A549 (cell line): Measurements from ENCODE around the gene TMEM120A. TPM values are rescaled to one million over a fixed set of nuclear protein-coding genes. Genes with fewer than 3 reads are reported as not detected.

Experiments
- ATAC-seq, 2 experiments: fragments of 200-7000 bp in 1 of 2; fragments of >200 bp in 1 of 2; cut with Nextera tagmentation in 1 of 2; cut with Tn5 transposase in 1 of 2; 3 replicates each; pipeline versions ENCODE4 v1.8.0 to v1.9.1; 2018 to 2020; ENCODE audit warnings: mild to moderate bottlenecking in 1 of 2, moderate library complexity in 1 of 2
- CTCF ChIA-PET: fragments of 300-600 bp; sonication (Branson Sonifier 250); formaldehyde crosslinking; extraction: SDS; loops from one replicate; lab custom pipeline; 2021; ENCODE audit warnings: antibody characterized with exemption, inconsistent platforms; lab: Yijun Ruan, JAX
- POLR2A ChIA-PET: fragments of 350-600 bp; formaldehyde crosslinking; extraction: SDS; loops from one replicate; lab custom pipeline; 2021; ENCODE audit warnings: antibody characterized with exemption, inconsistent platforms; lab: Yijun Ruan, JAX
- DNase-seq, 2 experiments: peaks; one replicate each; pipeline versions ENCODE4 v3.0.0 to v3.0.0-alpha.2; 2011 to 2016; ENCODE audit warnings: low read depth in 1 of 2, low spot score in 1 of 2
- FAIRE-seq: peaks from 2 replicates; lab custom pipeline; 2011; peaks lifted over from hg19 to GRCh38; lab: Jason Lieb, UNC
- H3K27ac ChIP-seq, 2 experiments: fragments of >200 bp; sonication (Bioruptor Twin); formaldehyde crosslinking; 3 replicates each; pipeline ENCODE4 v1.5.1; 2016 to 2017
- H3K4me1 ChIP-seq: fragments of >200 bp; sonication (Bioruptor Twin); formaldehyde crosslinking; 3 replicates; pipeline ENCODE4 v1.6.1; 2016
- H3K4me2 ChIP-seq: fragments of >200 bp; sonication (Bioruptor Twin); formaldehyde crosslinking; 3 replicates; pipeline ENCODE4 v1.6.1; 2016
- H3K4me3 ChIP-seq: fragments of >200 bp; sonication (Bioruptor Twin); formaldehyde crosslinking; 3 replicates; pipeline ENCODE4 v1.5.1; 2016
- H3K9me3 ChIP-seq: fragments of >200 bp; sonication (Bioruptor Twin); formaldehyde crosslinking; 3 replicates; pipeline ENCODE4 v1.6.1; 2016
- ATOH8 ChIP-seq: fragments of 250-450 bp; sonication (Bioruptor Pico); IDR thresholded peaks from 2 replicates; pipeline ENCODE4 v1.5.0; 2020; ENCODE audit warnings: low read depth, mild to moderate bottlenecking, moderate library complexity
- BCL3 ChIP-seq: fragments of >200 bp; sonication (Bioruptor Twin); formaldehyde crosslinking; IDR thresholded peaks from 3 replicates; pipeline ENCODE4 v1.6.1; 2016
- BHLHE40 ChIP-seq: IDR thresholded peaks from 2 replicates; pipeline ENCODE4 v1.6.1; 2012; ENCODE audit warnings: low read depth, low read length, inconsistent platforms
- CHD4 ChIP-seq: fragments of 200-600 bp; sonication (generic); IDR thresholded peaks from 2 replicates; pipeline ENCODE4 v1.6.1; 2016; ENCODE audit warnings: antibody characterized with exemption, mild to moderate bottlenecking, borderline replicate concordance
- CTCF ChIP-seq: fragments of >200 bp; sonication (Bioruptor Twin); formaldehyde crosslinking; IDR thresholded peaks from 3 replicates; pipeline ENCODE4 v1.5.1; 2016
- E2F6 ChIP-seq: IDR thresholded peaks from 2 replicates; pipeline ENCODE4 v1.6.1; 2012; ENCODE audit warnings: low read depth, borderline replicate concordance
- EHF ChIP-seq: fragments of 250-450 bp; sonication (Bioruptor Pico); IDR thresholded peaks from 2 replicates; pipeline ENCODE4 v1.5.0; 2020; ENCODE audit warnings: mild to moderate bottlenecking
- EHMT2 ChIP-seq: fragments of 200-600 bp; sonication (generic); IDR thresholded peaks from 2 replicates; pipeline ENCODE4 v1.6.1; 2016; ENCODE audit warnings: antibody characterized with exemption, low read depth, mild to moderate bottlenecking, moderate library complexity
- ELK1 ChIP-seq: fragments of 150-350 bp; IDR thresholded peaks from 2 replicates; pipeline ENCODE4 v1.6.1; 2014; ENCODE audit warnings: low read depth, mild to moderate bottlenecking, low read length
- EP300 ChIP-seq, 2 experiments: fragments of >200 bp; sonication (Bioruptor Twin); formaldehyde crosslinking; IDR thresholded peaks; 2 replicates in 1 of 2; 3 replicates in 1 of 2; pipeline ENCODE4 v1.6.1; 2016 to 2017
- FOSL2 ChIP-seq, 2 experiments: fragments of 450-650 bp in 1 of 2; fragments of >200 bp in 1 of 2; sonication (Bioruptor Twin) in 1 of 2; formaldehyde crosslinking; IDR thresholded peaks; 2 replicates each; pipeline versions ENCODE4 v1.5.0 to v1.6.1; 2016 to 2020; ENCODE audit warnings: mild to moderate bottlenecking in 1 of 2, moderate library complexity in 1 of 2
- HDAC2 ChIP-seq: fragments of 200-600 bp; sonication (generic); IDR thresholded peaks from 2 replicates; pipeline ENCODE4 v1.6.1; 2016
- HEYL ChIP-seq: fragments of 250-450 bp; sonication (Bioruptor Pico); IDR thresholded peaks from 2 replicates; pipeline ENCODE4 v1.8.0; 2021; ENCODE audit warnings: mild to moderate bottlenecking, moderate library complexity
- HMGXB4 ChIP-seq: fragments of 250-450 bp; sonication (Bioruptor Pico); IDR thresholded peaks from 2 replicates; pipeline ENCODE4 v1.5.0; 2021; ENCODE audit warnings: mild to moderate bottlenecking, moderate library complexity, borderline replicate concordance
- HOXA7 ChIP-seq: fragments of 250-450 bp; sonication (Bioruptor Pico); IDR thresholded peaks from 2 replicates; pipeline ENCODE4 v1.5.0; 2020; ENCODE audit warnings: mild to moderate bottlenecking, moderate library complexity
- HOXB13 ChIP-seq: fragments of 250-450 bp; sonication (Bioruptor Pico); IDR thresholded peaks from 2 replicates; pipeline ENCODE4 v1.5.0; 2020; ENCODE audit warnings: low read depth, mild to moderate bottlenecking, moderate library complexity
- JUN ChIP-seq, 2 experiments: fragments of >200 bp; sonication (Bioruptor Twin); formaldehyde crosslinking; IDR thresholded peaks; 2 replicates in 1 of 2; 3 replicates in 1 of 2; pipeline ENCODE4 v1.6.1; 2016 to 2017
- JUNB ChIP-seq: fragments of >200 bp; sonication (Bioruptor Twin); formaldehyde crosslinking; IDR thresholded peaks from 2 replicates; pipeline ENCODE4 v1.6.1; 2016
- KDM5A ChIP-seq: fragments of 200-600 bp; sonication (generic); IDR thresholded peaks from 2 replicates; pipeline ENCODE4 v1.6.1; 2016; ENCODE audit warnings: antibody characterized with exemption, mild to moderate bottlenecking
- MYC ChIP-seq: IDR thresholded peaks from 2 replicates; pipeline ENCODE4 v1.6.1; 2012; ENCODE audit warnings: mild to moderate bottlenecking, inconsistent platforms, low read length, improper control_type of control experiment, borderline replicate concordance
- NR3C1 ChIP-seq: fragments of >200 bp; sonication (Bioruptor Twin); formaldehyde crosslinking; IDR thresholded peaks from 3 replicates; pipeline ENCODE4 v1.6.1; 2017
- PHF8 ChIP-seq: fragments of 200-600 bp; sonication (generic); IDR thresholded peaks from 2 replicates; pipeline ENCODE4 v1.6.1; 2016; ENCODE audit warnings: low read depth, mild to moderate bottlenecking, antibody characterized with exemption, moderate library complexity, borderline replicate concordance
- POLR2AphosphoS2 ChIP-seq: conservative IDR thresholded peaks from 2 replicates; pipeline ENCODE4 v1.6.1; 2012; ENCODE audit warnings: low read length, improper control_type of control experiment, inconsistent platforms
- RAD21 ChIP-seq, 2 experiments: fragments of >200 bp in 1 of 2; sonication (Bioruptor Twin) in 1 of 2; formaldehyde crosslinking in 1 of 2; IDR thresholded peaks in 1 of 2; conservative IDR thresholded peaks in 1 of 2; 2 replicates in 1 of 2; 3 replicates in 1 of 2; pipeline ENCODE4 v1.6.1; 2012 to 2018; ENCODE audit warnings: inconsistent platforms in 1 of 2
- RARB ChIP-seq: fragments of 250-450 bp; sonication (Bioruptor Pico); IDR thresholded peaks from 2 replicates; pipeline ENCODE4 v1.8.0; 2021; ENCODE audit warnings: mild to moderate bottlenecking, moderate library complexity
- RCOR1 ChIP-seq: fragments of 150-350 bp; IDR thresholded peaks from 2 replicates; pipeline ENCODE4 v1.6.1; 2014; ENCODE audit warnings: antibody characterized with exemption, low read length, low read depth
- RNF2 ChIP-seq: fragments of 200-600 bp; sonication (generic); IDR thresholded peaks from 2 replicates; pipeline ENCODE4 v1.6.1; 2016; ENCODE audit warnings: low read depth, mild to moderate bottlenecking, antibody characterized with exemption, moderate library complexity, borderline replicate concordance
- SREBF2 ChIP-seq: fragments of 450-650 bp; IDR thresholded peaks from 2 replicates; pipeline ENCODE4 v1.6.1; 2014; ENCODE audit warnings: mild to moderate bottlenecking, moderate library complexity
- TP53 ChIP-seq: fragments of 250-450 bp; sonication (Bioruptor Pico); IDR thresholded peaks from 2 replicates; pipeline ENCODE4 v1.5.0; 2021; ENCODE audit warnings: mild to moderate bottlenecking, moderate library complexity
- ZC3H11A ChIP-seq: fragments of 450-650 bp; IDR thresholded peaks from 2 replicates; pipeline ENCODE4 v1.6.1; 2014; ENCODE audit warnings: antibody characterized with exemption, mild to moderate bottlenecking
- ZNF302 ChIP-seq: fragments of 250-450 bp; sonication (Bioruptor Pico); IDR thresholded peaks from 2 replicates; pipeline ENCODE4 v1.9.0; 2021; ENCODE audit warnings: inconsistent platforms, mild to moderate bottlenecking, moderate library complexity
- ZSCAN20 ChIP-seq: fragments of 250-450 bp; sonication (Bioruptor Pico); IDR thresholded peaks from 2 replicates; pipeline ENCODE4 v1.8.0; 2022; ENCODE audit warnings: mild to moderate bottlenecking, moderate library complexity
- WGBS: methylation state at CpG from one replicate; pipeline ENCODE4 v1.1.6; 2017; ENCODE audit errors: missing lambda C conversion rate; 5-methylcytosine and 5-hydroxymethylcytosine counted together
- polyA plus RNA-seq, 4 experiments: library from polyadenylated mRNA; depleted of rRNA in 3 of 4; stranded (reverse); fragments of >200 nt; fragmentation: RNase III in 1 of 4; extraction: RNeasy Plus Mini Kit Qiagen cat#74134 plus additional on column Dnase treatment in 1 of 4; gene quantifications; 2 replicates in 3 of 4; 3 replicates in 1 of 4; pipeline ENCODE4 v1.2.3, GENCODE V29; 2011 to 2017

Gene TMEM120A
- polyA plus RNA-seq, 2 of the 4 experiments (the other 2 are of a cell fraction), result 46.0 to 53.8 TPM

- H3K4me2 ChIP-seq, result peak overlapping the region; percentile 31
- peak overlapping the region; percentile 73 to 93 for H3K27ac ChIP-seq
- WGBS, result 50% methylated on average over 15 of the region's 15 CpGs
- peak; percentile 84 to 92 for ATAC-seq
- H3K4me3 ChIP-seq, result no peak overlapping the region
- ChIA-PET CTCF (interaction anchor here (0.8 to 1.6 kb wide), 3 partner anchors 10 to 72 kb away, joined by 3 to 6 read pairs (median 3); no protein-coding TSS in a partner anchor), POLR2A (interaction anchor here (1.1 kb wide), 1 partner anchor 23 kb away, joined by 3 read pairs; the partner anchor contains the start of gene POR)
- peak; percentile 18 for FAIRE-seq
- H3K9me3 ChIP-seq, result no peaks in the 10 kb centered on the region
- H3K4me1 ChIP-seq, result peaks cover 51% of the 10 kb centered on the region
- peak; percentile 66 to 93 for DNase-seq
- TF ChIP-seq RAD21 (conservative IDR thresholded peaks at IDR 0.05 in 1 of 2, IDR thresholded peaks at IDR 0.05 in 1 of 2), result no peak; a peak in 1 of 5 replicates
- no peak for TF ChIP-seq CHD4
- TF ChIP-seq EHF (CRISPR knock-in tag), result peak; percentile 73; the same call in 1 of the 2 replicates
- TF ChIP-seq EHMT2, result no peak
- TF ChIP-seq TP53 (CRISPR knock-in tag), result no peak
- no peak for TF ChIP-seq NR3C1
- peak; percentile 23; the same call in 1 of the 2 replicates for TF ChIP-seq FOSL2 (IDR thresholded peaks at IDR 0.05)
- peak; percentile 89 for TF ChIP-seq FOSL2 (CRISPR knock-in tag; IDR thresholded peaks at IDR 0.05)
- TF ChIP-seq ZSCAN20 (CRISPR knock-in tag), result no peak
- peak; percentile 90 for TF ChIP-seq HOXB13 (CRISPR knock-in tag)
- TF ChIP-seq ZC3H11A, result no peak
- TF ChIP-seq HMGXB4 (CRISPR knock-in tag), result no peak
- TF ChIP-seq ELK1, result no peak
- no peak for TF ChIP-seq HDAC2
- TF ChIP-seq SREBF2, result no peak
- TF ChIP-seq E2F6, result peak; percentile 70
- no peak for TF ChIP-seq PHF8
- TF ChIP-seq HOXA7 (CRISPR knock-in tag), result peak; percentile 70; the same call in 1 of the 2 replicates
- no peak for TF ChIP-seq RCOR1
- TF ChIP-seq ZNF302 (CRISPR knock-in tag), result peak; percentile 85
- no peak for TF ChIP-seq CTCF
- TF ChIP-seq HEYL (CRISPR knock-in tag), result peak; percentile 39; the same call in 1 of the 2 replicates
- no peak for TF ChIP-seq KDM5A
- TF ChIP-seq MYC, result 0 out of 2 replicates have a peak, but pooled peaks have one; percentile 45
- peak; percentile 50; the same call in 1 of the 2 replicates for TF ChIP-seq RARB (CRISPR knock-in tag)
- peak; percentile 65 for TF ChIP-seq JUNB
- peak; percentile 86; the same call in 1 of the 2 replicates for TF ChIP-seq ATOH8 (CRISPR knock-in tag)
- peak; percentile 71 to 79; a peak in 3 of 5 replicates for TF ChIP-seq EP300 (IDR thresholded peaks at IDR 0.05)
- peak; percentile 60 for TF ChIP-seq BHLHE40
- TF ChIP-seq POLR2AphosphoS2, result no peak
- no peak for TF ChIP-seq RNF2
- TF ChIP-seq BCL3, result no peak
- peak; percentile 59 to 77 for TF ChIP-seq JUN (IDR thresholded peaks at IDR 0.05)
These were observed 56.2 kb downstream of the TMEM120A start for GRCh38 chr7:75937958-75938786.
